ENCODE measurements around the gene FBXL15. TPM values are rescaled to one million over a fixed set of nuclear protein-coding genes. Genes with fewer than 3 reads are reported as not detected.
A peak's percentile ranks its signal among the peaks of the same experiment; 100 is the strongest.

FBXL15 gene
- total and polyA plus RNA-seq, 2 donors (not counting 1 experiment from before 2014, with no cell fraction given): 2.8 to 7.3 TPM

GRCh38 chr10:102435529-102436233 is 15.0 kb downstream of the FBXL15 start:
- peaks cover 11% of the 10 kb centered on the region for H3K4me1 ChIP-seq (ENCODE audit: control insufficient read depth, extremely low read depth, insufficient read depth, low read length)
- TF ChIP-seq CTCF (conservative IDR thresholded peaks at IDR 0.05 in 1 of 2, IDR thresholded peaks at IDR 0.05 in 1 of 2; ENCODE audit: low read depth in 1 of 2, low read length in 2 of 2) (no peak), EZH2 (IDR thresholded peaks at IDR 0.05; ENCODE audit: low read length, missing control alignments) (no peak)
- DNase-seq (ENCODE audit: low read depth in 2 of 2): no peak
- peak overlapping the region; percentile 15 to 53 (median 30) for H3K4me3 ChIP-seq (replicated peaks in 1 of 4; ENCODE audit: control extremely low read depth in 1 of 4, insufficient read depth in 1 of 4, low read depth in 3 of 4, low read length in 4 of 4)
- H2AFZ ChIP-seq (ENCODE audit: low read length): peak overlapping the region; percentile 54
- no peaks in the 10 kb centered on the region for H4K20me1 ChIP-seq (ENCODE audit: control insufficient read depth, extremely low read depth, insufficient read depth, low read length)
- H3K27ac ChIP-seq (ENCODE audit: insufficient read depth, low read length): no peak overlapping the region
- no peaks in the 10 kb centered on the region for H3K9me3 ChIP-seq (ENCODE audit: control insufficient read depth, insufficient read depth, low read depth, low read length)
- H3K79me2 ChIP-seq (ENCODE audit: control insufficient read depth, insufficient read depth, low read length): peaks cover 7% of the 10 kb centered on the region
- no peaks in the 10 kb centered on the region for H3K36me3 ChIP-seq (ENCODE audit: control insufficient read depth, insufficient read depth, low read length)
- no peaks in the 10 kb centered on the region for H3K27me3 ChIP-seq (ENCODE audit: control insufficient read depth, insufficient read depth, low read length)
- peak overlapping the region; percentile 79 for H3K4me2 ChIP-seq (ENCODE audit: extremely low read depth, insufficient read depth, low read length)
- H3K9ac ChIP-seq (ENCODE audit: insufficient read depth, low read length): no peak overlapping the region

GRCh38 chr10:102436312-102436711 is 15.7 kb downstream of the FBXL15 start:
- Histone ChIP-seq H4K20me1 (ENCODE audit: control insufficient read depth, extremely low read depth, insufficient read depth, low read length) (no peaks in the 10 kb centered on the region), H3K9me3 (ENCODE audit: control insufficient read depth, insufficient read depth, low read depth, low read length) (no peaks in the 10 kb centered on the region), H3K4me3 (replicated peaks in 1 of 4; ENCODE audit: control extremely low read depth in 1 of 4, insufficient read depth in 1 of 4, low read depth in 3 of 4, low read length in 4 of 4) (peak overlapping the region in 1 of 4 experiments; percentile 53), H3K4me1 (ENCODE audit: control insufficient read depth, extremely low read depth, insufficient read depth, low read length) (peaks cover 11% of the 10 kb centered on the region), H3K79me2 (ENCODE audit: control insufficient read depth, insufficient read depth, low read length) (peaks cover 7% of the 10 kb centered on the region), H2AFZ (ENCODE audit: low read length) (no peak overlapping the region), H3K4me2 (ENCODE audit: extremely low read depth, insufficient read depth, low read length) (peak overlapping the region; percentile 45), H3K27ac (ENCODE audit: insufficient read depth, low read length) (no peak overlapping the region), H3K36me3 (ENCODE audit: control insufficient read depth, insufficient read depth, low read length) (no peaks in the 10 kb centered on the region), H3K9ac (ENCODE audit: insufficient read depth, low read length) (no peak overlapping the region), H3K27me3 (ENCODE audit: control insufficient read depth, insufficient read depth, low read length) (no peaks in the 10 kb centered on the region)
- no peak for DNase-seq (ENCODE audit: low read depth in 2 of 2)
- TF ChIP-seq CTCF (conservative IDR thresholded peaks at IDR 0.05 in 1 of 2, IDR thresholded peaks at IDR 0.05 in 1 of 2; ENCODE audit: low read depth in 1 of 2, low read length in 2 of 2) (no peak), EZH2 (IDR thresholded peaks at IDR 0.05; ENCODE audit: low read length, missing control alignments) (no peak)

- TF ChIP-seq CTCF (conservative IDR thresholded peaks at IDR 0.05 in 1 of 2, IDR thresholded peaks at IDR 0.05 in 1 of 2; ENCODE audit: low read depth in 1 of 2, low read length in 2 of 2) (no peak), EZH2 (IDR thresholded peaks at IDR 0.05; ENCODE audit: low read length, missing control alignments) (no peak)
- H3K9ac ChIP-seq (ENCODE audit: insufficient read depth, low read length): no peak overlapping the region
- H3K79me2 ChIP-seq (ENCODE audit: control insufficient read depth, insufficient read depth, low read length): no peaks in the 10 kb centered on the region
- DNase-seq (ENCODE audit: low read depth in 2 of 2): no peak
- peaks cover 8% of the 10 kb centered on the region for H3K4me1 ChIP-seq (ENCODE audit: control insufficient read depth, extremely low read depth, insufficient read depth, low read length)
- H3K36me3 ChIP-seq (ENCODE audit: control insufficient read depth, insufficient read depth, low read length): no peaks in the 10 kb centered on the region
- H3K9me3 ChIP-seq (ENCODE audit: control insufficient read depth, insufficient read depth, low read depth, low read length): no peaks in the 10 kb centered on the region
- no peak overlapping the region for H3K4me2 ChIP-seq (ENCODE audit: extremely low read depth, insufficient read depth, low read length)
- peaks cover 2% of the 10 kb centered on the region for H3K27me3 ChIP-seq (ENCODE audit: control insufficient read depth, insufficient read depth, low read length)
- no peak overlapping the region for H3K27ac ChIP-seq (ENCODE audit: insufficient read depth, low read length)
- no peak overlapping the region for H3K4me3 ChIP-seq (replicated peaks in 1 of 4; ENCODE audit: control extremely low read depth in 1 of 4, insufficient read depth in 1 of 4, low read depth in 3 of 4, low read length in 4 of 4)
- no peak overlapping the region for H2AFZ ChIP-seq (ENCODE audit: low read length)
- no peaks in the 10 kb centered on the region for H4K20me1 ChIP-seq (ENCODE audit: control insufficient read depth, extremely low read depth, insufficient read depth, low read length)
These were observed 16.9 kb downstream of the FBXL15 start for GRCh38 chr10:102437515-102437914.
